ENCODE data around the gene ARFGAP2.
"Not testable (repeated sequence)": the region's sequence is repeated elsewhere in the genome, so short reads cannot be mapped to it uniquely, and the experiment has no call there.

Gene ARFGAP2

GRCh38 chr11:47118958-47119688, 57.6 kb downstream of the ARFGAP2 start:
- in situ Hi-C loops (cut with MboI; ENCODE audit: low sequenced_read_pairs) = not testable (repeated sequence)
